ENCODE data around the gene PTPRA.
"Not testable (repeated sequence)": the region's sequence is repeated elsewhere in the genome, so short reads cannot be mapped to it uniquely, and the experiment has no call there.

PTPRA gene

GRCh38 chr20:3003416-3003815 is 130.1 kb downstream of the PTPRA start:
- no peak for DNase-seq

DNA sequence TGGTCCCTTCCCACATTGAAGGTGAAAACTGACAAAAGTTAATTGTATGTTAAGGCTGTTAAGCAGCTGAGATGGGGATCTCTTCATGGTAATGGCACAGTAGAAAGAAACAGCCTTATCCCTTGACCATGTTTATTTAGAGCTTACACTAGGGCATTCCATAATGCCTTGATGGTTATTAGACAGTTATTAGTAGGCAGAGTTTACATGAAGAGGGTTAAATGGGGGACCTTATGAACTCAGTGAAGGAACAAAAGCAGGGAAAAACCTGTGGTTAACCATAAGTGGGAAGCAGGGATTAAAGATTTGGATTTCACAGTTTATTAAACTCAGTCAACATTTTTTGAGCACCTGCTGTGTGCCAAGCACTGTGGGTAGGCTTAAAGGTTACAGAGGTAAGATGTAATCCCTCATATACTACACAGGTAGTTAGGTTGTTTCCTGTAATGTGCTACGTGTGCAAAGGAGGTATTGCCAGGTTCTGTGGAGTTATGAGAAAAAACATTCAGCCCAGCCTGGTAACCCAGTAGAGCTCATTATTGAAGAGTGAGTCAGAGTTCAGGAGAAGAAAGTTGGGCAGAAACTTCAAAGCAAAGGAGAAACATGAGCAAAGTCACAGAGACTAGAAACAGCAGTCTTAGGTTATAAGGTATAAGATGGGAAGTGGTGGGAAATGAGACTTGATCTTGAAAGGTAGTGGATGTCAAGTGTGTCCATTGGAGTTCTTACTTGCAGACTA is 137.9 kb downstream of the PTPRA start:
- DNase-seq = no peak

DNA sequence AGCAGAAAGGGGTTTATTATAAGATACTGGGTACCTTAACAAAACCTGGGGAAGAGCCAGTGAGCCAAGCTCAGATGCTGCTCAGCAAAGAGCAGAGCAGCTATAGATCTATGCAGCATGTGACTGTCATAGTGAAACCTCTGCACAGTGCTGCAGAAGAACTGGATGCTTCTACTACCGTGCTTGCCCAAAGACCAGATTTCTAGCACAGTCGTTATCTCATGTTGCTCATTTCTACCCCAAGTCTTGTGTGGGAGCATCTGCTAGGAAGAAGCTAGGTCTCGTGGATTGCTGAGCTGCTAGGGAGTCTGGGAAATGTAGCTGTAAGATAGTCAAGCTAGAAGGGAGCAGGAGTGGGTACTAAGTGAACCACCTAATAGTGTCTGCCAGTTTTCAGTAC is 138.5 kb downstream of the PTPRA start:
- no peak for DNase-seq

DNA sequence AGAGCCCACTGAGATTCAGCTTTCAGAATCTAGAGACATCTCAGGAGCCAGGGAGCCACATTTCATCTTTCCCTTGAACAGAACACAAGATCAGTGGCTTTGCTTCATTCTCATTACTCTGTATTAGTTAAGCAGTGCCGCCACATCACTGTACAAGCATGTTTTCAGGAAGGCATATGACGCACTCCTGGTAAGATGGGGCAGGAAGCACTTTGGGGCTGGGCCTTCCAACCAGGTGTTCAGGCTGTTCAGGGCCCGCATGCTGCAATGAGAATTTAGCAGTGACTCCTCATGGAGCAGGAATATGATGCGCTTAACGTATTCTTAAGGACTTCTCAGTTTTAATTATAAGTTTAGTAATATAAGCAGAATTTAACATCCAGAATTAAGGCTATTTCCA is 140.5 kb downstream of the PTPRA start:
- DNase-seq = no peak

GRCh38 chr20:3014179-3014578 is 140.9 kb downstream of the PTPRA start:
- no peak for DNase-seq

DNA sequence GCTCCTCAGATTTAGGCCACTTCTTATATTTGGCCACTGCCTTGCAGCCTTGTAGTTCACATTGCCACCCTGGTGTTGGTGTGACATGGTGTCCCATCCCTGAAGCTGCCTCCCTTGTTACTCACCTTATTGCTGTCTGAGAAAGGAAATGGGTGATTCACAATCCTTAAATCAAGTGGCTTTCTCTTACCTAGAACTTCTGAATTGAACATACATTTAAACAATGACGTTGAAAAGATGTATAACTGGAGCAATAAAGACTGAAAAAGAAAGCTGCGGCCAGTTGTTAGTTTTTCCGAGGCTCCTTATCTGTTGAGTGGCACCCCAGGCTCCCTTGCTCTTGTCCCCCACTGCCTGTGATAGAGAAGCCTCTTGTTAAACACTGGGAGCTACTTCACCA is 141.4 kb downstream of the PTPRA start:
- no peak for DNase-seq

DNA sequence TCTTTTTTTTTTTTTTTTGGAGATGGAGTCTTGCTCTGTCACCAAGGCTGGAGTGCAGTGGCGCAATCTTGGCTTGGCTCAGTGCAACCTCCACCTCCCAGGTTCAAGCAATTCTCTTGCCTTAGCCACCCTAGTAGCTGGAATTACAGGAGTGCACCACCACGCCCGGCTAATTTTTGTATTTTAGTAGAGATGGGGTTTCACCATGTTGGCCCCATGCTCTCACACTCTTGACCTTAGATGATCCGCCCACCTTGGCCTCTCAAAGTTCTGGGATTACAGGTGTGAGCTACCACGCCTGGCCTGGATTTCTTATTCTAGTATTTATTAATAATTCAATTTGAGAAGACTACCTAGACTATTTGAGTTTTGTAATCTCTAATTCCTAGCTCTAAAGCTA is 142.0 kb downstream of the PTPRA start:
- DNase-seq = not testable (repeated sequence)

- DNase-seq = no peak
Observed at GRCh38 chr20:3021327-3021726, 148.0 kb downstream of the PTPRA start.

- no peak for DNase-seq
Observed at GRCh38 chr20:3021777-3022176, 148.5 kb downstream of the PTPRA start.

DNA sequence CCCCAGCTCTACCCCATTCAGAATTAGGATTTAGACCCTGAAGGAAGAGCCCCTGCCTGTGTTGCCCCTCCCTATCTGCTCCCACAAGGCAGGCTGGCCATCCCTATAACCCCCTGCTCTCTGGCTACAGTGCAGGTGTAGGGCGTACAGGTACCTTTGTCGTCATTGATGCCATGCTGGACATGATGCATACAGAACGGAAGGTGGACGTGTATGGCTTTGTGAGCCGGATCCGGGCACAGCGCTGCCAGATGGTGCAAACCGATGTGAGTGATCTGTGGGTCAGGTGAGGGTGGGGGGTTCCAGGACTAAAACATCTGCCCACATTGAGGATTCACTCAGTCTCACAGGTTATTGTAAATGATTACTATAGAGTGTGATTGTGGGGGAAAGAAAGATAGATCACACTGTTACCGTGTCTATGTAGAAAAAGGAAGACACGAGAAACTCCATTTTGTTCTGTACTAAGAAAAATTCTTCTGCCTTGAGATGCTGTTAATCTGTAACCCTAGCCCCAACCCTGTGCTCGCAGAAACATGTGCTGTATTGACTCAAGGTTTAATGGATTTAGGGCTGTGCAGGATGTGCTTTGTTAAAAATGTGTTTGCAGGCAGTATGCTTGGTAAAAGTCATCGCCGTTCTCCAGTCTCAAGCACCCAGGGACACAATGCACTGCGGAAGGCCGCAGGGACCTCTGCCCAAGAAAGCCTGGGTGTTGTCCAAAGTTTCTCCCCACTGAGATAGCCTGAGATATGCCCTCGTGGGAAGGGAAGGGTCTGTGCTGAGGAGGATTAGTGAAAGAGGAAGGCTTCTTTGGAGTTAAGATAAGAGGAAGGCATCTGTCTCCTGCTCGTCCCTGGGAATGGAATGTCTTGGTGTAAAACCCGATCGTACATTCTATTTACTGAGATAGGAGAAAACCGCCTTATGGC is 149.5 kb downstream of the PTPRA start:
- not testable (repeated sequence) for DNase-seq

GRCh38 chr20:3027987-3028386 is 154.7 kb downstream of the PTPRA start:
- DNase-seq = no peak

- DNase-seq = no peak
Observed at GRCh38 chr20:3031524-3032147, 158.4 kb downstream of the PTPRA start.

GRCh38 chr20:3032624-3033023 is 159.3 kb downstream of the PTPRA start:
- no peak for DNase-seq

DNA sequence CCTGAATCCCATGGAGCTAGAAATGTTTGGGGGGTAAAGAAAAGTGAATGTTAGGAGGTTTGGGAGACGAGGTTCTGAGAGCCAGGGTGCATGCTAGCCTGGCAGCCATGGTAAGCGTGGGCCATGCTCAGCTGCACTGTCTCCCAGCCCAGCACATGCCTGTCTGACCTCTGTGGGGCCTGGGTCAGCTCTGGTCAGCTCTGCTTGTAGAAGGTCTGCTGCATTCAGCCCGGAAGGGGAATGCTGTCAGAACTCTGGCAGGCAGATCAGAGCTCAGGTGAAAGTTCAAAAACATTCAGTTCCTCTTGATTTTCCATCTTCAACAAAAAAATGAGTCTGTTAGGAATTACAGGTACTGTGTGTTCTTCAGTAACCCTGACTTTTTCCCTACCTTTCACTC is 164.4 kb downstream of the PTPRA start:
- no peak for DNase-seq

GRCh38 chr20:3038454-3038853 is 165.2 kb downstream of the PTPRA start:
- no peak for DNase-seq

GRCh38 chr20:3039426-3039825 is 166.1 kb downstream of the PTPRA start:
- DNase-seq = no peak

- no peak for DNase-seq
Observed at GRCh38 chr20:3040086-3040485, 166.8 kb downstream of the PTPRA start.

- no peak for DNase-seq
Observed at GRCh38 chr20:3041854-3042409, 168.7 kb downstream of the PTPRA start.

GRCh38 chr20:3042625-3043024 is 169.3 kb downstream of the PTPRA start:
- no peak for DNase-seq

DNA sequence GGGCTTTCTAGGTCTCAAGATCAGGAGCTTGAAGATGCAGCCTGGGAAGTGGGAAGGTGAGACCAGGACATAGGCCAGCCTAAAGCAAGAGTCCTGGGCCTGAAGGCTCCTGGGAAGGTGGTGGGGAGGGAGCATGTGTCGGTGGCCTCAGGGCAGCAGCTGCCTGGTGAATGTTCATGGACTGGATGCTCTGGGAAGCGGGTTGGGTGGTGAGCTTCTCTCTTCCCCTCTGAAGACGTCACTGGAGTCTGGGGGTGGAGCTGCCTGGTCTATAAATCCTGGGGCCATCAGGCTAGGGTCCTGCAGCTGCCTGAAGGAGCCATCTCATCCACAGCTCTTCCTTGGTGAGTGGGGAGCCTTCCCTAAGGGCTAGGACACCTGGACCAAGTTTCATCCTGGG is 170.0 kb downstream of the PTPRA start, which contains the start of gene GNRH2:
GNRH2 (plus strand) TSS at position 301 of the 400 bp plus-strand sequence. CDS start 793 bp downstream, outside the sequence.
- DNase-seq = no peak

DNA sequence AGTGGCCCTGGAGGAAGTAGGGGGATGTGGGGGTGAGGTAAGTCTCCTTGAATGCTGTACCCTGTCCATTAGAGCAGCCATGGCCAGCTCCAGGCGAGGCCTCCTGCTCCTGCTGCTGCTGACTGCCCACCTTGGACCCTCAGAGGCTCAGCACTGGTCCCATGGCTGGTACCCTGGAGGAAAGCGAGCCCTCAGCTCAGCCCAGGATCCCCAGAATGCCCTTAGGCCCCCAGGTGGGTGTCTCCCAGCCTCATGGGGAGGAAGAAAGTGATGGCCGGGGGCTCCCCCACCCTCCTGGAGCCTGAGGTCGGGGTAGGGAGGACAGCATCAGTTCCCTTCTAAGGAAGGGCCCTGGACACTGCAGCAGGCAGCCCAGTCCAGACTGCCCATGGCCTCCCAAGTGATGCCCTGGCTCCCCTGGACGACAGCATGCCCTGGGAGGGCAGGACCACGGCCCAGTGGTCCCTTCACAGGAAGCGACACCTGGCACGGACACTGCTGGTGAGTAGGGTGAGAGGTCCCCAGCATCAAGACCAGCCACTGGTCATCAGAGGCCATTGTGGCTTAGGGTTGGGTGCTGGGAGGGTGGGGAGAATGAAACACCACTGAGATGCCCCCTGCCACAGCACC is 171.2 kb downstream of the PTPRA start:
- no peak for DNase-seq

DNA sequence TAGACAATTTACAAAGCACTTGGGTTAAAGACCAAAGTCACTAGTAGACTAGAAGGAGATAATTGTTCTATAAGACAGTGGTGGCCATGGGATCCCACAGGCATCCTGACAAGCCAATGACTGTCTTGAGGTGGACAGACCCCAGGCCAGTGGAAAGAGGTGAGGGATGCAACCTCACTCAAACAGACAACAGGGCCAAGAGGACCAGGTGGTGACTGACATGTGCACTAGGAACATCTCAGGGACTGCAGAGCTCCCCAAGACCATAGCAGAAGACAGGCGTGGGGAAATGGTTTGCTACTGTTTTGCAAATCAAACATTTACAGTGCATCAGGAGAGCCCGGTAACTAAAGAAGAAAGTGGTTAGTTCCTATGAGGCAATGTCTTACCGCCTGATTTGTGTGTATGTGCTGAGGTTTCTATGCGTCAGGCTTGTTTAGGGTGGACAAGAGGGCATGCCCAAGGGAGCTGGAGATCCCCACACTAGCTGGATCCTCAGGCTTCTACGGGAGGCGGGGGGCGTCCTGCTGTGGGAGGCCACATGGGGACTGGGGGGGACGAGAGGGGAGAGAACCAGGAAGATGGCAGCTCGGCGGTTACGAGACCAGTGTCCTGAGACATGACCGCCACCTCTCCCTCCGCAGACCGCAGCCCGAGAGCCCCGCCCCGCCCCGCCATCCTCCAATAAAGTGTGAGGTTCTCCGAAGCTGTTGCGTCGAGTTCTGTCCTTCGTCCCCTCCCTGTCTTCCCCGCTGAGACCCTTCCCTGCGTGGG is 171.9 kb downstream of the PTPRA start:
- DNase-seq = no peak
